COLO829 (cell line): ENCODE measurements around the gene CUEDC1.
"Not testable (repeated sequence)": the region's sequence is repeated elsewhere in the genome, so short reads cannot be mapped to it uniquely, and the experiment has no call there.

Source experiments
- DNase-seq: peaks from one replicate; pipeline ENCODE4 v3.0.0; 2012; ENCODE audit warnings: low spot score

The CUEDC1 gene

DNA sequence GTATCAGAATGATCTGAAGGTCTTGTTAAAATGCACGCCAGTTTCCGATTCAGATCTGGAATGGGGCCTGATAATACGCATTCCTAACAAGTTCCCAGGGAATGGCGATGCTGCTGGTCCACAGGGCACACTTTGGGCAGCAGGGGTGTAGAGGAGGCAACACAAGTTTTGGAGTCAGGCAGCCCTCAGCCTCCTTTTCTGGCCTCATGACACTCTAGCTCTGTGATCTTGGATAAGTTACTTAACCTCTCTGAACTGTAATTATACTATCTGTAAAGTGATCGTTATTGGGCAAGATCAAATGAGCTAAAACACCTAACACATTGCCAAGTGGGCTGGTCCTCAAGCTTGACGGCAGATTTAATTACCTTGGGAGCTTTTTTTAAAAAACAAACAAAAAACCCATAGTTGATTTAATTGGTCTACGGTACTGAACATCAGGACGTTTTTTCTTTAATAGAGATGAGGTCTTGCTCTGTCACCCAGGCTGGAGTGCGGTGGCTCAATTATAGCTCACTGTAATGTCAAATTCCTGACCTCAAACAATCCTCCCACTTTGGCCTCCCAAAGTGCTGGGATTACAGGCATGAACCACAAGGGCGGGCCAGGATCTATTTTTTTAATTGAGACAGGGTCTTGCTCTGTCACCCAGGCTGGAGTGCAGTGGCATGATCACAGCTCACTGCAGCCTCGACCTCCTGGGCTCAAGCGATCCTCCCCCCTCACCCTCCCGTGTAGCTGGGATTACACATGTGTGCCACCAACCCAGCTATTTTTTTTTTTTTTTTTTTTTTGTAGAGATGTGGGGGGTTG lies 95.4 kb downstream of the CUEDC1 start:
- no peak for DNase-seq

DNA sequence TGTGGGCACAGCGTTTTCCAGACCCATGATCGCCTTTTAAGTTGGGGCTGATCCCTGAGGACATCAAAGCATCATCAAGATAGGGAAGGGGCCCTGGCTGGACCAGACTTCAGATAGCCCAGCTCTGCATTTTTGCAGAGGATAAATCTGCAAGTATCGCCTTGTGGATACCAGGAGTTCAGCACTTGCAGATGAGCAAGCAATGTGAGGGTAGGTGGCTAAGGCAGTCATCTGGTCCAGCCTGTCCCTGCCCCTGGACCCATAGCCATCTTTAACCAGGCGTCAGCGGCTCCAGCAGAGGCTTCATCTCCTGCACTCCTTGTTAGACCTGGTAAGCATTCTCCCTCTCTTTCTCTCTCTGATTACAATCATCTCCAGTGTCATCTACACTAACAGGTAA lies 96.4 kb downstream of the CUEDC1 start:
- DNase-seq: no peak

DNA sequence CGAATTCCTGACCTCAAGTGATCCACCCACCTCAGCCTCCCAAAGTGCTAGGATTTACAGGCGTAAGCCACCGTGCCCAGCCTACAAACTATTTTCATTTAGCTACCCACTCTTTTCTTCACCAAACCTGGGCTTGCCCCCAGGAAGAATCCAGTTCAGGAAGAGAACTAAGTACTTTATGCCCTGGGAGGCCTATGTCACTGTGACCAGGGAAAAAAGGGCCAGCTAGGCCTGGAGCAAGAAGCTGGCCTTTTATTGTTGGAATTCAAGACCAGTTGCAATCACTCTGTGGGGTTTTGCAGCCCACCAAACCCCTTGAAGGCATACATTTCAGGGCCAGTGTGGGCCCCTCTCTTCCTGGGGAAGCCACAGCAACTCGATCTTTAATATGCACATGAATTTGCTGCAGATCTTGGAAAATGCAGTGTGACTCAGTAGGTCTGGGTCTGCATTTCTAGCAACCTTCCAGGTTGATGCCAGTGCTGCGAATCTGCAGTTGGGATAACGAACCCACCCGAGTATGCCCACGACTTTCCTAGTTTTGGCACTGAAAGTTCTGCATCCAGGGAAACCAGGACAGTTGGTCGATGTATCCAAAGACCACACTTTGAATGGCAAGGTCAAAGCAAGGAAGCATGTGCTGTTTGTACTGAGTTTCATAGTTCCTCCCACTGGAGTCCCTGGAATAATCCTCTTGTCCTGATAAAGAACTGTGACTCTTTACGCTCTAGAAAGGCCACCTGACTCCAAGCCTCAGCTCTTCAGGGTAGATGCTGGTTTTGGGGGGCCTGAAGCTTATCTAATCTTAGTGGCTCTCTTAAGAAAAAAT lies 98.2 kb downstream of the CUEDC1 start:
- no peak for DNase-seq

DNA sequence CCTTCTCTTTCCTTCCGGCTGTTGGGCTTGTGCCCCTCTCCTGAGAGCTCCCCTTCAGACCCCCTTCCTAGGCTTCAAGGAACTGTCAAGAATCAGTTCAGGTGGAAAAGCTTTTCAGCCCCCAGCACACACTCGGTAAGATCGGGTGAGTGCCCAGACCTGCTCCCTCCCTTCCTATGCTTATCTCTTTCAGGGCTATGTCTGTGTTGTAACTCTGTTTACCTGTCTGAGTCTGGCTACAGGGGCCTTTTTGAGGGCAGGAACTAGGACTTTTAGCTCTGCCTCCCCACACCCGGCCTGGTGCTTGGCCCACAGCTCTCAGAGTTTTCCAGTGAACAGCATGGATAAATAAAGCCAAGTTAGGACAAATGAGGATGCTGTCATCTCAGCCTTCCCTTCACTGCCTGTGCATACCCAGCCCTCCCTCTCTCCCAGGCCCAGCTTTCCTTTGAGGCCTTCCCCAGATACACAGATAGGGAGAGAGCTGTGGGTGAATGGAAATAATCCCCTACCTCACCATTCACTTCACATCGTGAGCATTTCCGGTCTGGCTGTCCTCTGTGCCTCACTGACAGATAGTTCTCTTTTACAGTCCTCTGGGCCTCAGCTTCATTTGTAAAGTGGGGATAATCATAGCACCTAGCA lies 99.7 kb downstream of the CUEDC1 start:
- no peak for DNase-seq

DNA sequence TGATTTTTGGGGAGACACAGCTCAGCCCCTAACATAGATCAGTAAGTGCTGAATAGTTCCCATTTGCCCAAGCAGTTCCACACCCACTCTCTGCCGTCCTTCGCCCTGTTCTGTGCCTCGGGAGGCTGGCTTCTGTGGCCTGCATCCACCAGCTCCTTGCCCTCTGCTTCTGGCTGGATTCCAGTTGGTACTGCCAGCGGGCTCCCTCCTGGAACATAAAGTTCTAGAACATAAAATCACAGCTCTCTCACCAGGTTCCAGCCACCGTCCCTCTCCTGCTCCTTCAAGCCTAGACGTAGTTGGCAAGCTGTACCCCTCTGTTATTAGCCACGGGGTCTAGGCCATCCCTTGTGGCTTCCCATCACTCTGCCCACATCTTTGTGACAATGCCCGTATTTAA lies 101.5 kb downstream of the CUEDC1 start:
- no peak for DNase-seq

DNA sequence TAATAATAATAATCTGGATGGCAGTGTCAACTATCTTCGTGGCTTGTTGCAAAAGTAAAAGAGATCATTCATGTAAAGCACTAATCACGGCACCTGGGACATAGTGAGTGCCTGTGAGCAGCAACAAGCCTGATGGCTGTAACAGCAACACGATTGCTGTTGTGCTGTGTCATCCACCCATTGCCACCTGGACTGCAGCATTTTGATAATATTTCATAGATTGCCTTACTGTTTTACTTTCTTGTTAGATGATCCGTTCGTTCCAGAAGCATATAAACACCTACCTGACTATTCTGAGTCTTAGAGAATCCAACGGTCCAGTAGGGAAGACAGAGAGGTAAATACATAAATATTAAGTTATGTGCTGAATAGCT lies 102.3 kb downstream of the CUEDC1 start:
- no peak for DNase-seq

DNA sequence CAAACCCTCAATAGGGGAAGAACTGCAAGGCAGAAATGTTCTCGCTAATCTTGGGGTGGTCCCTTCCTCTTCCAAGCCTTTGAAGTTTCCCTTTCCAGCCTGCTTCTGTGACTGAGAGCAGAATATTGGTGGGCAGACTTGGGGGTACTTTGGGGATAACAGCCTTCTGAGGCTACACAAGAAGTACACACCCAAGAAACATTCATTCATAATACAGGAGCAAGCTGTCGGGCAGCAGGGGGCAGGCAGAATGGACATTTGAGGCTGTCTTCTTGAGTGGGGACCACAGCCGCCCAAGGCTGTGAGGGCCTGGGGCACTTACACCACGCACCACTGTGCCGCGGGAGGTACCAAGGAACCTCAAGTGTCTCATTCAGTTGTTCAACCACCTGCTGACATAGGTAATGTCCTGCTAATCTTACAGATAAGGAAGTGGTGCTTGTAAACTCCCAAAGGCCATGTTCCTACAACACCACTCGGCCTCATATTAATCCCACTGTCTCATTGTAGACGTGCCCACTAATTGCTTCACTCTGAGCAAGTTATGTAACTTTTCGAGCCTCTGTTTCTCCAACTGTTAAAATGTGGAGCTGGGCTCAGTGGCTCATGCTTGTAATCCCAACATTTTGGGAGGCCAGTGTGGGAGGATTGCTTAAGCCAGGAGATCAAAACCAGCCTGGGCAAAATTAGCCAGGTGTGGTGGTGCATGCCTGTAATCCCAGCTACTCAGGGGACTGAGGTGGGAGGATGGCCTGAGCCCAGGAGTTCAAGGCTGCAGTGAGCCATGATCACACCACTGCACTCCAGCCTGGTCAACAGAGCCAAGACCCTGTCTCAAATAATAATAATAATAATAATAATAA lies 102.9 kb downstream of the CUEDC1 start:
- DNase-seq: no peak

DNA sequence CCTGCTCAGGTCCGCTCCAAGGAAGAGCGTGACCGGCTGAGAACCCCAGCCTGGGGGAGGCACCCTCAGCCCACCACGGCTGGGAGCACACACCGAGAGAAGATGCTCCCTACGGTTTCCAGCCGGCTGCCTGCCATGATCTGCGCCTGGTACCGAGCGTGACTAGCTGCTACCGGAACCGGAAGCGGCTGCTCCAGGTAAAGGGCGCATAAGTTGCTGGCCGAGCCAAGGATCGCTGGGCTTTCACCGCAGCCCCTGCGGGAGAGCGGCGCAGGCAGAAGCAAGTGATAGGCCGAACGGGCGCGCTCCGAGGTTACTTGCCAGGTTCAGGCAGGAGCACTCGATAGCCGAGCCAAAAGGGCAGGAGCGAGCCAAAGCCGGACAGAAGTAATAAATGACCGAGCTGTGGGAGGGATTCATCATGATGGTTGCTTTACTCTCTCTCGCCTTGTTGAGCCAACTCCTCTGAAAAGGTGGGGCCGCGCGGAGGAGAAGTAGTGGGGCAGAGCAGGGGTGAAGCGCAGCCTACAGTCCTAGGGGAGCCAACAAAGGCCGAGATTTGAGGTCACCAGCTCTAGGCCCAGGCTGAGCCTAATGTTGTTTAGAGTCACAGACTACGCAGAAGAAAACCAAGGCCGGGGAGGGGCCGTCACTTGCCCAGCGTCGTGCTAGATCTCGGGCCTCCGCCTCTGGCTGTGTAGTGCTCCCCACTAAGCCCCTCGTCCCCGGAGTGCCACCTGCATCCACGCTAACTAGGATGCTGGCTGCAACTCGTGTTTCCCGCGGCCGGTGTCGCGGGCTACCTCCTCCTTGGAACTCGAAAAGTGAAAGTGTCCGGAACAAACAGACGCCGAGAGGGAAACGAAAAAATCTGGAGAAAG lies 105.1 kb downstream of the CUEDC1 start, which contains the start of gene MRPS23:
MRPS23 (minus strand) TSS at position 171 of the 881 bp plus-strand sequence; CDS start at position 137, 34 bp downstream.
- DNase-seq: peak; percentile 95

DNA sequence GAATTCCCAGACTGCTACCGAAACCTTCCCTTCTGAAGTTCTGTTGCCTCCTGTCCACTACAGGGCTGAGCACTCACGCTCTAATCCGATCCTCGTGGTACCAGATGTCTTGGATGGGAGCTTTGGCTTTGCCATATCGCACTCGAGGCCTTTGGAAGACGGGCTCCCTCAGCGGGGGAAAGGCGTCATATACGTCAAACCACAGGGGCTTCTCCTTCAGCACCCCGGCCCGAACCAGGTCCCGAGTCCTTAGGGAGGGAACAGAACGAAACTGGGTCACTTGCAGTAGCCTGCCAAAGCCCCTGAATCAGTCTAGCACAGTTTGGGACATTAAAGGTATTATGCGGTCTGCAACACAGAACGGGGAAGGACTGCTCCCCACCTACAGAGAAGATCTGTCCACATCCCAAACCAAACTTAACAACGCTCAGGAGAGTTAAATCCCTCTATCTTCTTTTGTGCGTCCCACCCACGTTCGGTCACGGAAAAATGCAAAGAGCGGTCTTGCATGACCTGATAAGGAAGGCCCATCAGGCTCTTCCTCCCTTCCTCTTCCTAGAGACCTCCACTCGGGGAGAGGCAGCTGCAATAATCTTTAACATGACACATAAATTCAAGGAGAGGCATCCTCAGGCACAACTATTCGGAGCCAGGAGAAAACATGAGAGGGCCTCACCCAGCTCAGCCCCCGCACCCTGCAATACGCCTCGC lies 105.9 kb downstream of the CUEDC1 start:
- no peak for DNase-seq

DNA sequence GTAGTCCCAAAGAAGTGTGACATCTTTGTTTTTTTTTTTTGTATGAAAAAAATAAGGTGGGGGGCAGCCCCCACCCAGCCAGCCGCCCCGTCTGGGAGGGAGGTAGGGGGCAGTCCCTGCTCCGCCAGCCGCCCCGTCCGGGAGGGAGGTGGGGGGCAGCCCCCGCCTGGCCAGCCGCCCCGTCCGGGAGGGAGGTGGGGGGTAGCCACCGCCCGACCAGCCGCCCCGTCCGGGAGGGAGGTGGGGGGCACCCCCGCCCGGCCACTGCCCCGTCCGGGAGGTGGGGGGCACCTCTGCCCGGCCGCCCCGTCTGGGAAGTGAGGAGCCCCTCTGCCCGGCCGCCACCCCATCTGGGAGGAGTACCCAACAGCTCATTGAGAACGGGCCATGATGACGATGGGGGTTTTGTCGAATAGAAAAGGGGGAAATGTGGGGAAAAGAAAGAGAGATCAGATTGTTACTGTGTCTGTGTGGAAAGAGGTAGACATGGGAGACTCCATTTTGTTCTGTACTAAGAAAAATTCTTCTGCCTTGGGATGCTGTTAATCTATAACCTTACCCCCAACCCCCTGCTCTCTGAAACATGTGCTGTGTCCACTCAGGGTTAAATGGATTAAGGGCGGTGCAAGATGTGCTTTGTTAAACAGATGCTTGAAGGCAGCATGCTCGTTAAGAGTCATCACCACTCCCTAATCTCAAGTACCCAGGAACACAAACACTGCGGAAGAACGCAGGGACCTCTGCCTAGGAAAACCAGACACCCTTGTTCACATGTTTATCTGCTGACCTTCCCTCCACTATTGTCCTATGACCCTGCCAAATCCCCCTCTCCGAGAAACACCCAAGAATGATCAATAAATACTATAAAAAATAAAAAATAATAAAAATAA lies 108.9 kb downstream of the CUEDC1 start:
- DNase-seq: not testable (repeated sequence)

DNA sequence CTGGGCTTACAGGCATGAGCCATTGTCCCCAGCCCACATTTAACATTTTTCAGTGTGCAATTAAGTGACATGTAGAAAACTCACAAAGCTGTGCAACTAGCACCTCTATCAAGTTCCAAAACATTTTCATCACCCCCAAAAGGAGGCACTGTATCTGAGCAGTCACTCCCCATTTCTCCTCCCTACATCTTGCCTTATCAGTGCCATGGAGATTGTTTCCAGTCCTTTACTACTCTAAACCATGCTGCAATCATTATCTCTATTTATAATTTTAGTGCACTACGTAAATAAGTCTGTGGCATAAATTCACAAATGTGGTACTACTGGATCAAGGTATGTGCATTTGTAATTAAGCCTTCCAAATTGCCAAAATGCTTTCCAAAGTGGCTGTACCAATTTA lies 112.9 kb downstream of the CUEDC1 start:
- no peak for DNase-seq

DNA sequence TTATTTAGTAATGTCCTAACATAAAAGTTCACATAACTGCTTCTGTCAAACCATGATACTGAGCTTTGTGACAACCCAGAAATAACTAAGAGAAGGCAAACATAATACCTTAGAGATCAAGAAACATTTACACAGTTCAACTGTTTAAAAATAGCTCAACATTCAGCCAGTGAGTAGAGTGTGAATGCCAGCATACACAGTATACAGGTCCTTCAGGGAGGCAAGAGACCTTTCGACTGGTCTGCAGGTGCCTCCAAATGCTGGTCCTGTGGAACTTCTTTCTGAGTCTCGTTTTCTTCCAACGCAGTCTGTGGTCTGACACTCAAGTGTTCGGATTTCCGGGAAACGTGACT lies 115.7 kb downstream of the CUEDC1 start:
- DNase-seq: no peak

DNA sequence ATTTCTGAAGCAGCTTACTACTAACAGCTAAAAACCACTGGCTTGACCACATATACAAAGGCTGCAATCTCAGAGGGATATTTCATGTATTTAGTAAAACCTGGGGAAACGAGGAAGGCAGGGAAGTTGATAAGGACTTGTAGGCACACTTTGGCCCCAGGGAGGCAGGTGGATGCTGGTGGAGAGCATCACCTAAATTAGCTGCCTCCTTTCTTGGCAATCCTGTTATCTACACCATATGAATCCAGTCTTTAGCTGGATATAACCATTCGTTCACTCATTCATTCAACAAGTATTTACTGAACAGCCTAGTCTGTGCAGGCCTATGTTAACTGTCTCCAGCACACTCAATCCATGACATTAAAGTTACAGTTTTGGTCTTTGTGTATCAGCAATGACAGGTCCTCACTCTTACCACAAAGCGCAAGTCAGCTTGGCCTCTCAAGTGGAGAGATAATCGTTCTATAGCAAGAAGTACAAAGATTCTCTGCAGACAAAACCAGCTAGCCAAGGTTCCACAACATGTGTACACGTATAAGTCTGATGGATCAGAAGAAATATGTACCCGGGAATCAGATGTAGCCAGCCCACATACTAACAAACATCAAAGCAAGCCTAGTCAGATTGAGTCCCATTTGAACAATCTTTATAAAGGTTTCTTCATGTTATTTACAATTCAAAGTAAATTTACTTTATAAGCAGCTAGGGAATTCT lies 116.2 kb downstream of the CUEDC1 start:
- DNase-seq: no peak

DNA sequence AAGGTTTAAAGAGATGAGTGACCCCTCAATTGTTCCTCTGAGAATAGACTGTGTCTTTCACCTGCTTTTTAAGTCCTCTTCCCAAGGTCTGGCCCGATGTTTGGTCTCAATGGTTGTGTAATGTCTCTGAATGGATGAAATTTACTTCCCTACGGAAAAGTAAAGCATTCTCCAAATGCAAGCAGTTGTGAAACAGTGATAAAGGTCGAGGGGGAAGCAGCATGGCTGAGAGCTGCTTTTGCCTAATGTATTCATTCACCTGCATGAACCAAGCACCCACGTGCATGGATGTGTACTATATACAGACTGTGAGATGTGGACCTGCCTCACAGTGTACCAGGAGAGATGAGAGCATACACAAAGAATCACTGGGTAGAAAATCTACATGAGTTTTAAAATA lies 116.8 kb downstream of the CUEDC1 start:
- DNase-seq: no peak

DNA sequence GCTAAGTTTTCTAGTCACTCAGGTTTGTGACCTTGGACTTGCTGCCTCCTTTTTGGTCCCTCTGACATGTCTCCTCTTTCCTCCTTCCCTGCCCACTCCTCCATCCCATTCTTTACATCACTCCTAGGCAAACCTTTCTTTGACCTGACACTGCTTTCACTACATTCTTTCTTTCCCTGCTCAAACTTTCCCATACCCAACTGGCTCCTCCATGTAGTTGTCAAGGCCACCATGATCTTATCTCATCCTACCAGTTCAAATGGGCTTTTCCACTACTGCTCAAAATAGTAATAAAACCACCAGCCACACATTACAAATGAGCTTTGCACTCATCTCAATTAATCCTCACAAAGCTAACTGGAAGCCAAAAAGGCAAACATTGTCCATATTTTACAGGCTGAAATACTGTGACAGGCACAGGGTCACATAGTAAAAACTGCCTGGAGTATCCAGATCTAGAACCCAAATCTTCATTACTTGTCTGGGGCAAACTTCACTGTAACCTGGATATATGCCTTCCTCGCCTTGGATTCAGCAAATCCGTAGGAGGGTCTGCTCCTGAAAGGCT lies 119.8 kb downstream of the CUEDC1 start:
- DNase-seq: no peak

DNA sequence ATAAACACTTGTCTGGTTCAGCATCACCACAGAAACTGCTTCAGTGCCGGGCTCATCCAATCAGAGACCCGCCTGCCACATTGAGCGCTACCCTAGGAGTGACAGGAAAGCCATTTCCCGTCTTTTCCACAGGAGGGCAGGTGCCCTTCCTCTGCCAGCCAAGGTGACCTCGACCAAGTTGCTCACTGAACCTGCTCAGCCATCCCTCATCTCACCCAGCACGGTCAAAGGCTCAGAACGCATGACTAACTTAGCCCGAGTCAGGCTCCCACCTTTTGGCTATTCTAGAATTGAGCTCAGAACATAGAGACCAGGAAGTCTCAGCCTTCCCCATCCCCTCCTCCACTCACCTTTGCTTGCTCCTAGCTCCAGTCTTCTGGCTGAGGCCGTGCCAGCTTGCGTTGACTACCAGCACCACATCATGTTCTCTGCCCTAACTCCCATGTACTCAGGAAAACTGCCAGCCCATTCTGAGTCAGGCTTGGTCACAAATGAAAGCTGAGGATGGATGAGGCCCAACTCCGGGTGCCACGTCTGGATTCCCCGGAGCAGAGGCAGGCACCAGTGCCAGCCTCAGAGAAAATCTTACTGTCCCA lies 121.0 kb downstream of the CUEDC1 start:
- no peak for DNase-seq

DNA sequence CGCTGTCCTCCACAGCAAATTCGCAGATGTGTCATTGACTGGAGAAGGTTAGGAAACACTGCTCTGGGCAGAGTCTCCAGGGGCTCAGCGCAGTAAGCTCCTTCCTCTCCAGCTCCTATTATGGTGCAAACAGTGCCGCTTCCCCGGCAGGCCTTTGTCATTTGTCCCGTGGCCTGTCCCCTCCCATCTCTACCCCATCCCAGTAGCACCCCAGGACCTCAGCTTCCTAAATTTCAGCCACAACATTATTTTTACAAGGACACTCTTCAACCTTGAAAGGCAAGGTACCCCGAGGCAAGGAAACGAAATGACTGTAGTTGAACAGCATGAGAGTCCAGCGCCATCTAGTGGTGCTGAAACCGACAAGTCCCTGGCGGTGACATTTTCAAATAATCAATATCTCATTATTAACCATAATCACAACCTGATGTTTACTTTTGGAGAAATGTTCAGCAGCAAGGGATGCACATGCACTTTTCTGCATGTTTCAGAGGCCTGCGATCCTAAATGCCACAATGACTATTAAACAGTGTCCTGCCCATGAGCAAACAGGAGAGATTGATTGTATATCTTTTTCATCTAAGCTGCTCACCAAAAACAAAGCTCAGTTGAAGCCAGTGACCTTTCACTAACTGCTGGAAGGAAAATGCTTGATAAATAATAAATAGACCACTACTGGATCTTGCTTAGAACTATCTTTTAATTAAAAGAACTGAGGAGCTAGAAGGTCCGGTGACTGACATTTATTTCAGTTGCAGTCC lies 121.9 kb downstream of the CUEDC1 start:
- DNase-seq: peak; percentile 46
